Left kidney (tissue), 8 donors: Measurements from ENCODE around the gene CCDC63. TPM values are rescaled to one million over a fixed set of nuclear protein-coding genes. Genes with fewer than 3 reads are reported as not detected.

Experiments used
- DNase-seq: peaks from one replicate; pipeline ENCODE4 v3.0.0-alpha.2; 2013
- long read RNA-seq, 8 donors: transcript quantifications; one replicate each; lab custom pipeline, GENCODE V29; 2026
- polyA plus RNA-seq: library from polyadenylated mRNA; unstranded; fragments of 120-200 nt; gene quantifications from one replicate; pipeline ENCODE4 v1.2.1, GENCODE V29; 2013; ENCODE audit not compliant: insufficient read length

Gene CCDC63
- polyA plus RNA-seq = not detected
- long read RNA-seq, donor 1 = 0 reads
- long read RNA-seq, donor 2 = 0 reads
- long read RNA-seq, donor 3 = 0 reads
- long read RNA-seq, donor 4 = 0 reads
- long read RNA-seq, donor 5 = 0 reads
- long read RNA-seq, donor 6 = 0 reads
- long read RNA-seq, donor 7 = 0 reads
- long read RNA-seq, donor 8 = 0 reads

DNA sequence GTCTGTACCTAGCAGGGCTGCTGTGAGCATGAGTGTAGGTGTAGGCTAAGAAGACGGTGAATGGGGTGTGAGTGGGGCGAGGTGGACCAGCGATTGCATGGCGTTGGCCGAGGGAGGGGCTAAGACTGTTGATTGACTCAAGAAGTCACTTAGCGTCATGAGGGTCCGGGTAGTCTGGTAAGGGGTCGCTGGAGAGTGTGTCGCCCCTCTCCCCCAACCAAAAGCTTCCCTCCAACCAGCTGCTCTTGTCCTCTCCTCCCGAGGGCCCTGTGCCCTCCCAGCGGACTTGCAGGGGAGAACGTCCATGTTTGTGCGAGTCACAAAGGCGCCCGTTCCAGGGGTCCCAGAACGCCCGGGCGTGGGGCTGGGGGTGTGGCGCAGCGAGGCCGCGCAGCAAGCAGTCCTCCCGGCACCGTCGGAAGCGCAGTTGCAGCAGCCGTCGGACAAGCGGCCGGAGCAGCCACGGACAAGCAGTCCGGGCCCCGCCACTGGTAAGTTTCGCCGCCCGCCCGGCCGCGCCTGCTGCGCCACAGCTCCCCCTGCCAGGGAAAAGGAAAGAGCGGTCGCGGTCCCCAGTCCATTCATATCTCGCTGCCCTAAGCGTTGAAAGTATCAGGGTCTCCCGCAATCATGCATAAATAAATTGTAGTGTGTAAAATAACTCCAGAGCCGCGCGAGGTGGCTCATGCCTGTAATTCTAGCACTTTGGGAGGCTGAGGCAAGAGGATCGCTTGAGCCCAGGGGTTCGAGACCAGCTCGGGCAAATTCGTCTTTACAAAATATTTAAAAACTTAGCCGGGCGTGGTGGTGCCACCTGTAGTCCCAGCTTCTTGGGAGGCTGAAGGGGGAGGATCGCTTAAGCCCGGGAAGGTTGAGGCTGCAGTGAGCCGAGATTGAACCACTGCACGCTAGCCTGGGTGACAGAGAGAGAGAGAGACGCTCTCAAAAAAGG lies at the start of gene CCDC63:
Gene CCDC63, plus strand, starts transcription at position 373 of the 952 bp plus-strand sequence. CDS start 5,968 bp downstream, outside the sequence.
- peak; percentile 59 for DNase-seq

- DNase-seq = no peak
These were observed 48.3 kb upstream of the CCDC63 start for GRCh38 chr12:110798461-110798860.

DNA sequence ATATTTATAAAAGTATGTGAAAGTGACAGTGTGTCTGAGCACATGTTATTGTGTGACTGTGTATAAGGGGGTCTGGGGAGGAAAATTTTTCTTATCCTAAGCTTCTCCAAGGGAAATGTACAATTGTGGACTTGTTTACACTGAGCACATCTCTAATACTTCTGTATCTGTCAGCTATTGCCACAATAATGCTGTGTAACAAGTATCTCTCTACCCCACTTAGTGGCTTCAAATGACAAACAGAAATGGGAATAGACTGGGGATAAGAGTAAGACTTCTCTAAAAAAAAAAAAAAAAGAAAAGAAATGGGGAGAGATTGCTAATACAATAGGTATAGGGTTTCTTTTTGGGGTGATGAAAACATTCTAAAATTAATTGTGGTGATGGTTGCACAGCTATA lies 44.3 kb upstream of the CCDC63 start:
- no peak for DNase-seq

GRCh38 chr12:110804406-110804805 lies 42.4 kb upstream of the CCDC63 start:
- DNase-seq = no peak

DNA sequence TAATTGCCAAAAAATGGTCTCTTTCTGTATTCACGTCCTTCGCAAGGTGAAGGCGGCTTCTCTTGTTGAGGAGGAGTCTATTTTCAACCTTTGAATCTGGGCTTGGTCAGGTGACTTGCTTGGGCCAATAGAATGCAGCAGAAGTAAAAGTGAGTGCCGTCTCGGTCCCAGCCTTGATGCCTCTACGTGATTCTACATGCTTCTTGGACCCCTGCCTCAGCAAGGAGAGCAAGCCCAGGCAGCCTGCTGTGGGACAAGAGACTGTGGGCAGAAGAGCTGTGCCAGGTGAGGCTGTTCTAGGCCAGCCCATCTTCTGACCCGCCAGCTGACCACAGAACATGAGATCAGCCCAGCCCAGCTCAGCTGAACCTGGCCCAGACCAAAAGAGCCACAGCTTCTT lies 39.1 kb upstream of the CCDC63 start:
- no peak for DNase-seq

DNA sequence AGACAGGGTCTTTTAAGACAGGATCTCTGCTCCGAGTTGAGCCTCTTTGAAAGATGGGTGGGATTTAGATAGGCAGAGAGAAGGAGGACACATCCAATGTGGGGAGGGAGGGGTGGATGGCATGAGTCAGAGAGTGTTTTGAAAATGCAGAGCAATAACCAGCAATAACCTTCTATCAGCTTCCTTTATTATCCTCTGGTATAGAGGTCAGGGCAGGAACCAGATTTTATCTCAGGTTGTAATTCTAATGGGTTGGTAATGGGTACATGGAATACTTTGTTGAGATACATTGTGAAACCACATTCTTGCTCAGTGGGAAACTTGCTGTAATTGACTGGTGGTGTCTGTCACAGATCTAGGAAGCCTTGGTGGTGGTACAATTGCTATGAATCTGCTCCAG lies 37.6 kb upstream of the CCDC63 start:
- DNase-seq = no peak

DNA sequence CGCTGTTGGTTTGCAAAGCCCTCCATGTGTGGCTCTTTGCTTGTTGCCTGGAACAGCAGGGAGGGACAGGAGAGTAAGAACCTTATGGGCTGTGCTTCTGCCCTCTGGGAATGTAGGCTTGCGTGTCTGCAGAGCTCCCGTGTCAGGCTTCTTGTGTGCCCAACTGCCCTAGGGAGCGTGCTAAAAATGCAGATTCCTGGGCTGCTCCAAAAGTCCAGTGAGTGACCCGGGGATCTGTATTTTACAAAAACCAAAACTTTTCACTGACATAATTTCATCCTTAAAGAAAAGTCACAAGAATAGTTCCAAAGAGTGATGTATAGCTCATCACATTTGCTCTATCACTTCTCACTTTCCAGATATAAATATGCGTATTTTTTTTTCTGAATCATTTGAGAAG lies 34.8 kb upstream of the CCDC63 start:
- DNase-seq = no peak

GRCh38 chr12:110813285-110813684 lies 33.5 kb upstream of the CCDC63 start:
- no peak for DNase-seq

GRCh38 chr12:110813756-110814155 lies 33.0 kb upstream of the CCDC63 start:
- no peak for DNase-seq

DNA sequence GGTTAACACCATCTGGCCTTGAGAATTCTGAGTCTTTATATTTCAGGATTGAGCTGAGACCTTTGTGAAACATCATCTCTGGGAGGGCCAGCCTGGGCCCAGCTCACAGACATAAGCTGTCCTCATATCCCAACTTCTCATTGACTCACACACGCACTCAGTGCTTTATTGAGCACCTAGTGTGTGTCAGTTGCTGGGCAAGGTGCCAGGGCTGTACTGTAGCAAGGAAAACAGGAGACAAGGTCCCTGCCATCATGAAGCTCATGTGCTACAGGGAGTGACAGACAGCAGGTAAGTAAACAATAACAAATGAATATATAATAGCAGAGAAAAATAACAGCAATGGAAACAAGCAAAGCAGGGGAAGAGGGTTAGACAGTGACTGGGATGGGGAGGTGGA lies 30.5 kb upstream of the CCDC63 start:
- no peak for DNase-seq

DNA sequence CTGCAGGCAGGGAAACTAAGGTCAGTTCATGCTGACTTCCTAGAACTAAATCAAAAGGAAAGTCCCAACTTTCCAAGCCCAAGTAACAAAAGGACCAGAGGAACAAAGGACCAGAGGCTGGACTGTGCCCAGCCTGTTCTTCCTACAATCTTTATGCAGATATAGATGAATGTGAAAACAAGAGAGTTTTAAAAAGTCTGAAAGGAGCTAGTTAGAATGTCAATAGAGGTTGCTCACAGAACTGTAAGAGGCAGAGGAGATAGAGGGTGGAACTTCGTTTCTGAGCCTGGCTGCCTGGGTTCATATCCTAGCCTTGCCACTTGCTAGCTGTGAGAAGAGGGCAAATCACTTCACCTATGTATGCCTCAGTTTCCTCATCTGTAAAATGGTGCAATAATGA lies 30.0 kb upstream of the CCDC63 start:
- DNase-seq = no peak

DNA sequence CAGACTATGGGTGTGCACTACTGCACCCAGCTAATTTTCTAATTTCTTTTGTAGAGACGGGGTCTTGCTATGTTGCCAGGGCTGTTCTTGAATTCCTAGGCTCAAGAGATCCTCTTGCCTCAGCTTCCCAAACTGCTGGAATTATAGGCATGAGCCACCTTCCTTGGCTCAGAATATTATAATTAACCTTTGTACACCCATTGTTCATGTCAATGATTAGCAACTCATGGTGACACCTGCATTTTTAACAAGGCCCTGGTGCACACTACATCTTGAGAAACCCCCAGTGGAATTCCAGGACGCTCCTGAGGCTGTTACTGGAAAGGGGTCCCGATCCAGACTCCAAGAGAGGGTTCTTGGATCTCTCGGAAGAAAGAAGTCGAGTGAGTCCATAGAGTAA lies 28.3 kb upstream of the CCDC63 start:
- no peak for DNase-seq

- no peak for DNase-seq
These were observed 27.6 kb upstream of the CCDC63 start for GRCh38 chr12:110819150-110819549.

DNA sequence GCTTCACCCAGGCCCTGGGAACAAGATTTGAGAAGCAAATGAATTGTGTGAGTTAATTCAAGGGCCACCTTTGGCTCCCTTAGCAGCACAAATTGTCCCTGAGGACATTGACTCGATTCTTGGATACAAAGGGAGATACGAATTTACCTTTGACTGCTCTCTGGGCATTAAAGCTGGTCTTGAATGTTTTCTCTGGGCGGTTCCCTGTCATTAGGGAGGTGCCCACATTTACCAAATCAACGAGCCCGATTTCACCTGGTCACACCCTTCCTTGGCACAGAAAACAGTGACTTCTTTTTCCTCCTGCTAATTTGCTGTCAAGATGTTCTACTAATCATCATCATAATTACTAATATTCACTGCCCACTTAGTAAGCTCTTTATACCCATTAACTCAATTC lies 27.1 kb upstream of the CCDC63 start:
- DNase-seq = no peak

DNA sequence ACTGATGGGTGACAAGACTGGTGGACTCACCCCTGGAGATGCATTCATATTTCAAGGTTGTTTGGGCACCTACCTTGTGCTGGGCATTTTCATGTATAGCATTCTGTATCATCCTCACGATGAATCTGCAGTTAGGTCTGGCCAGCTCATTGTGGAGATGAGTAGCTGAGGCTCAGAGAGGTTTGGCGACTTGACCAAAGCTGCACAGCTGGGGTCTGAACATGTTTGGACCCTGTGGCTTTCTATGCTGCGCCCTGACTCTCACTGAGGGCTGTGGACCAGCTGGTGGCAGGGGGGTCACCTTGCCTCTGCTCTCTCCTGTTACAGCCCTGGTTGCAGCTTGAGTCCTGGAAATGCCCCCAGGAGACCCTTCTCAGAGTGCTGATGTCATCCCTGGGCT lies 24.9 kb upstream of the CCDC63 start:
- no peak for DNase-seq

GRCh38 chr12:110822821-110823415 lies 23.9 kb upstream of the CCDC63 start:
- no peak for DNase-seq

- DNase-seq = no peak
These were observed 22.4 kb upstream of the CCDC63 start for GRCh38 chr12:110824342-110824741.

DNA sequence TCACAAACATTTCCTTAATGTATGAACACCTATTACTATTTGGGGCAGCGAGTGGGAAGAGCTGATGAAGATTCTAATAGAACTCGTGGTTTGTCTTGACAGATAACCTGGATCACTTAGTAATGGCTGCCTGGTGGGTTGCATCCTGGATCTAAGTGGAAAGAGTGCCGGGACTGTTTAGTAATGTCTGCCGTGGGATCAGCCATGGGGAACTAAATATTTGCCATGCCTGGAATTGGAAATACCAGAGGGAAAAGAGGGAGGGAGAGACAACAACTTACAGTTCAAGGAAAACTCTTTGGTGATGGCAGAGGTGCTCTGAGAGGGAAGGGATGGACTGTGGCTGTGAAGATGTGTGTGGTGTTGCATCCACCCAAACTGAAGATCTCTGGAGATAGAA lies 21.3 kb upstream of the CCDC63 start:
- DNase-seq = no peak

- peak; percentile 82 for DNase-seq
These were observed 20.1 kb upstream of the CCDC63 start for GRCh38 chr12:110826592-110827200.

GRCh38 chr12:110829308-110829707 lies 17.5 kb upstream of the CCDC63 start:
- DNase-seq = no peak

DNA sequence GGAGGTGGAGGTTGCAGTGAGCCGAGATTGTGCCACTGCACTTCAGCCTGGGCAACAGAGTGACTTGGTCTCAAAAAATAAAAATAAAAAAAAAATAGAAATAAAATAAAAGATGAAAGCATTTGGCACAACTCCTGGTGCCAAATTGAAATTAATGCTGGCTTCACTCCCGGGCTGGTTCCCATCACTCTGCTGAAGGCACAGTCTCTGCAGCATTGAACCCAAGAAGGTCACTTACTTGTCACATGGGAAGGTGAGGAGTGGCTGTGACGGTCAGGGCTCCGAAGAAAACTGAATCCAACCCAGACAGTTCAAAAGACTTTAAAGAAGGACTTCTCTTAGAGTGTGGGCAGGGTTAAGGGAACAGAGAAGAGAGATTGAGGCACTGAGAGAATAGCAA lies 10.5 kb upstream of the CCDC63 start:
- DNase-seq = no peak

DNA sequence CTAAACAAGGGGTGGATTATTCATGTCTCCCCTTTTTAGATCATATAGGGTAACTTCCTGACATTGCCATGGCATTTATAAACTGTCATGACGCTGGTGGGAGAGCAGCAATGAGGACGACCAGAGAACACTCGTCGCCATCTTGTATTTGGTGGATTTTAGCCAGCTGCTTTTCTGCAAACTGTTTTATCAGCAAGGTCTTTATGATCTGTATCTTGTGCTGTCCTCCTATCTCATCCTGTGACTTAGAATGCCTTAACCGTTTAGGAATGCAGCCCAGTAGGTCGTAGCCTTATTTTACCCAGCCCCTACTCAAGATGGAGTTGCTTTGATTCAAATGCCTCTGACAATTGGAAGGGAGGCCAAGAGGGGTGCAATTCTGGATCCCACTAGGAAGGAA lies 5.8 kb upstream of the CCDC63 start:
- no peak for DNase-seq

DNA sequence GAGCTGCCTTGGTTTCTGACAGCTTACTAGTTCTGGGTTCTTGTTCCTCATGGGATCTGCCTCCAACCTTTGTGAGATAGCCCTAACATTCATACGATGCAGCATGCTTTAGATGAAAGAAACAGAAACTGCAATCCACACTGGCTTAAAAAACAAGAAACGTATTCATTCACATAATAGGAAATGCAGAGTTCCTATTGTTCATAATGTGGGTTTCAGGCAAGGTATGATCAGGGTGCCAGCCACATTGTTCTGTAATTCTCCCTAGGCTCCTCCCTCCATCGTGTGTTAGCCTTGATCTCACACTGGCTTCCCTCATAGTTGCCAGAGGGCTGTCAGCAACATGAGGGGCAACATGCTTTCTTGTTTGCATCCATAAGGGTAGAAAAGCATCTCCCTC lies 2.7 kb upstream of the CCDC63 start:
- no peak for DNase-seq
